Measurements from ENCODE around the gene ADA.

DNA sequence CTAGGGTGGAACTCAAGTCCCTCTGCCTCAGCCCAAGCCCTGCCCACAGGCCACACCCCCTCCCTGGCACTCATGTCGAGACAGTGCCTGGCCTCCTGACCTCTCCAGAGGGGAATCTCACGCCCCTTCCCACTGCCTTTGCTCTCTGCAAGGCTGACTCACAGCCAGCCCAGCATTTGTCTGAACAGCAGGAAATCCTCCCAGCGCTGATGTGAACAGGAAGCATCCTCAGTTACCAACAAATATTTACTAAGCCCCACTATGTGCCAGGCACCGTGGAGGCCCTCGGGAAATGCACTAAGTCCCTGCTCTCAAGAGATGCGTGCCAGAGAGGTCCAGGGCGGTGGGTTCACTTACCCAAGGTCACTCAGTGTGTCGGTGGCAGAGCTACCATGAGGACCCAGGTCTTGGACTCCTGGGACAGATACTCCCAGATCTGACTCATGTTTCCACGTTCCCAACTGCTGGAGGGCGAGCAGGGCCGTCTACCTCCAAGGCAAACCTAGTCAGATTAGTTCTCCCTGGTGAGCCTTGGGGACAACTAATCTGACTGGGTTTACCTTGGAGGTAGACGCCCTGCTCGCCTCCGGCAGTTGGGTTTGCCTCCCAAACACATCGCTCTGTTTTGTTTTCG is 7.8 kb downstream of the ADA start:
- TF ChIP-seq, protein P1, sequence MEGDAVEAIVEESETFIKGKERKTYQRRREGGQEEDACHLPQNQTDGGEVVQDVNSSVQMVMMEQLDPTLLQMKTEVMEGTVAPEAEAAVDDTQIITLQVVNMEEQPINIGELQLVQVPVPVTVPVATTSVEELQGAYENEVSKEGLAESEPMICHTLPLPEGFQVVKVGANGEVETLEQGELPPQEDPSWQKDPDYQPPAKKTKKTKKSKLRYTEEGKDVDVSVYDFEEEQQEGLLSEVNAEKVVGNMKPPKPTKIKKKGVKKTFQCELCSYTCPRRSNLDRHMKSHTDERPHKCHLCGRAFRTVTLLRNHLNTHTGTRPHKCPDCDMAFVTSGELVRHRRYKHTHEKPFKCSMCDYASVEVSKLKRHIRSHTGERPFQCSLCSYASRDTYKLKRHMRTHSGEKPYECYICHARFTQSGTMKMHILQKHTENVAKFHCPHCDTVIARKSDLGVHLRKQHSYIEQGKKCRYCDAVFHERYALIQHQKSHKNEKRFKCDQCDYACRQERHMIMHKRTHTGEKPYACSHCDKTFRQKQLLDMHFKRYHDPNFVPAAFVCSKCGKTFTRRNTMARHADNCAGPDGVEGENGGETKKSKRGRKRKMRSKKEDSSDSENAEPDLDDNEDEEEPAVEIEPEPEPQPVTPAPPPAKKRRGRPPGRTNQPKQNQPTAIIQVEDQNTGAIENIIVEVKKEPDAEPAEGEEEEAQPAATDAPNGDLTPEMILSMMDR (IDR thresholded peaks at IDR 0.05; ENCODE audit: insufficient read depth, low read length), result no peak
- TF ChIP-seq POLR2AphosphoS5 (IDR thresholded peaks at IDR 0.05; ENCODE audit: low read depth) (no peak), GABPA (IDR thresholded peaks at IDR 0.05; ENCODE audit: low read depth) (no peak), SPI1 (IDR thresholded peaks at IDR 0.05; ENCODE audit: borderline replicate concordance, low read depth) (no peak)
- TF ChIP-seq, protein P2, sequence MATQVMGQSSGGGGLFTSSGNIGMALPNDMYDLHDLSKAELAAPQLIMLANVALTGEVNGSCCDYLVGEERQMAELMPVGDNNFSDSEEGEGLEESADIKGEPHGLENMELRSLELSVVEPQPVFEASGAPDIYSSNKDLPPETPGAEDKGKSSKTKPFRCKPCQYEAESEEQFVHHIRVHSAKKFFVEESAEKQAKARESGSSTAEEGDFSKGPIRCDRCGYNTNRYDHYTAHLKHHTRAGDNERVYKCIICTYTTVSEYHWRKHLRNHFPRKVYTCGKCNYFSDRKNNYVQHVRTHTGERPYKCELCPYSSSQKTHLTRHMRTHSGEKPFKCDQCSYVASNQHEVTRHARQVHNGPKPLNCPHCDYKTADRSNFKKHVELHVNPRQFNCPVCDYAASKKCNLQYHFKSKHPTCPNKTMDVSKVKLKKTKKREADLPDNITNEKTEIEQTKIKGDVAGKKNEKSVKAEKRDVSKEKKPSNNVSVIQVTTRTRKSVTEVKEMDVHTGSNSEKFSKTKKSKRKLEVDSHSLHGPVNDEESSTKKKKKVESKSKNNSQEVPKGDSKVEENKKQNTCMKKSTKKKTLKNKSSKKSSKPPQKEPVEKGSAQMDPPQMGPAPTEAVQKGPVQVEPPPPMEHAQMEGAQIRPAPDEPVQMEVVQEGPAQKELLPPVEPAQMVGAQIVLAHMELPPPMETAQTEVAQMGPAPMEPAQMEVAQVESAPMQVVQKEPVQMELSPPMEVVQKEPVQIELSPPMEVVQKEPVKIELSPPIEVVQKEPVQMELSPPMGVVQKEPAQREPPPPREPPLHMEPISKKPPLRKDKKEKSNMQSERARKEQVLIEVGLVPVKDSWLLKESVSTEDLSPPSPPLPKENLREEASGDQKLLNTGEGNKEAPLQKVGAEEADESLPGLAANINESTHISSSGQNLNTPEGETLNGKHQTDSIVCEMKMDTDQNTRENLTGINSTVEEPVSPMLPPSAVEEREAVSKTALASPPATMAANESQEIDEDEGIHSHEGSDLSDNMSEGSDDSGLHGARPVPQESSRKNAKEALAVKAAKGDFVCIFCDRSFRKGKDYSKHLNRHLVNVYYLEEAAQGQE (IDR thresholded peaks at IDR 0.05; ENCODE audit: insufficient replicate concordance, low read depth), result no peak
